OCI-LY1 (cell line): ENCODE measurements around the gene TRPC4AP.

ENCODE experiments used
- EZH2 ChIP-seq: fragments of 200-600 bp; sonication (generic), shearing (Covaris generic); IDR thresholded peaks from 2 replicates; pipeline ENCODE4 v1.8.0; 2017; ENCODE audit warnings: borderline replicate concordance, mixed run types, mild to moderate bottlenecking, antibody characterized with exemption, low read length, moderate library complexity, mixed read lengths
- TF ChIP-seq, protein P1 (sequence below): fragments of 200-600 bp; sonication (generic), shearing (Covaris generic); IDR thresholded peaks from 2 replicates; pipeline ENCODE4 v1.5.1; 2017; ENCODE audit warnings: mild to moderate bottlenecking, antibody characterized with exemption, low read length, moderate library complexity, mixed read lengths

DNA sequence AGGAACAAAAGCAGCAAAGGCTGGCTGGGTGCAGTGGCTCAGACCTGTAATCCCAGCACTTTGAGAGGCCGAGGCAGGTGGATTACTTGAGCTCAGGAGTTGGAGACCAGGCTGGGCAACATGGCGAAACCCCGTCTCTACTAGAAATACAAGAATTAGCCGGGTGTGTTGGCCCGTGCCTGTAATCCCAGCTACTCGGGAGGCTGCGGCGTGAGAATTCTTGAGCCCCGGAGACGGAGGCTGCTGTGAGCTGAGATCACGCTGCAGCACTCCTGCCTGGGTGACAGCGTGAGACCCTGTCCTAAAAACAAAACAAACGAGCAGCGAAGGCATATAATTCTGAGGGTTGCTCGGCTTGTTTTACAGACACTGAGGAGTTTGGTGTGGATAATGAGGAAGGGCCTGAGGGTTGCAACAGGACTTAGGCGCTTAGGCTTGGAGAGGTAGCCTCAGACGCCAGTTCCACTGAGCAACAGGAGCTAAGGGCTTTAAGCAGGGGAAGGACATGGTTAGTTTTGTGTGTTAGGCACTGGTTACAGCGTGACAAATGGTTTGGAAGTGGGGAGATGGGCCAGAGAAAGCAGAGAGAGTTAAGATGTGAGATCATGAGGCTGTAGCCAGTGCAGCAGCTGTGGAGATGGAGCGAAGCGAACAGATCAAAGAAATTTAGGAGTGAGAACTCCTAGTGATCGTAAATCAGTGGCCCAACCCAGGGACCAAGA is 135.7 kb downstream of the TRPC4AP start:
- no peak for TF ChIP-seq EZH2
- TF ChIP-seq, protein P1, sequence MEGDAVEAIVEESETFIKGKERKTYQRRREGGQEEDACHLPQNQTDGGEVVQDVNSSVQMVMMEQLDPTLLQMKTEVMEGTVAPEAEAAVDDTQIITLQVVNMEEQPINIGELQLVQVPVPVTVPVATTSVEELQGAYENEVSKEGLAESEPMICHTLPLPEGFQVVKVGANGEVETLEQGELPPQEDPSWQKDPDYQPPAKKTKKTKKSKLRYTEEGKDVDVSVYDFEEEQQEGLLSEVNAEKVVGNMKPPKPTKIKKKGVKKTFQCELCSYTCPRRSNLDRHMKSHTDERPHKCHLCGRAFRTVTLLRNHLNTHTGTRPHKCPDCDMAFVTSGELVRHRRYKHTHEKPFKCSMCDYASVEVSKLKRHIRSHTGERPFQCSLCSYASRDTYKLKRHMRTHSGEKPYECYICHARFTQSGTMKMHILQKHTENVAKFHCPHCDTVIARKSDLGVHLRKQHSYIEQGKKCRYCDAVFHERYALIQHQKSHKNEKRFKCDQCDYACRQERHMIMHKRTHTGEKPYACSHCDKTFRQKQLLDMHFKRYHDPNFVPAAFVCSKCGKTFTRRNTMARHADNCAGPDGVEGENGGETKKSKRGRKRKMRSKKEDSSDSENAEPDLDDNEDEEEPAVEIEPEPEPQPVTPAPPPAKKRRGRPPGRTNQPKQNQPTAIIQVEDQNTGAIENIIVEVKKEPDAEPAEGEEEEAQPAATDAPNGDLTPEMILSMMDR: no peak
